HepG2 (cell line): Measurements from ENCODE around the gene ZNF821.

Source experiments
- EHMT2 ChIP-seq: fragments of 200-600 bp; sonication (generic); IDR thresholded peaks from 2 replicates; pipeline ENCODE4 v1.7.0; 2017; ENCODE audit warnings: antibody characterized with exemption, low read depth, low read length, borderline replicate concordance
- ZFX ChIP-seq: sonication (generic); formaldehyde crosslinking; IDR thresholded peaks from 2 replicates; pipeline ENCODE4 v1.4.0; 2020; ENCODE audit warnings: mild to moderate bottlenecking, low read depth, missing genetic modification reagents, moderate library complexity
- TF ChIP-seq, protein P1 (sequence below): sonication (generic); formaldehyde crosslinking; IDR thresholded peaks from 2 replicates; pipeline ENCODE4 v1.5.0; 2020; ENCODE audit warnings: mild to moderate bottlenecking, missing genetic modification reagents, moderate library complexity
- TF ChIP-seq, protein P2 (sequence below): sonication (generic); formaldehyde crosslinking; IDR thresholded peaks from 2 replicates; pipeline ENCODE4 v1.4.0; 2020; ENCODE audit warnings: missing genetic modification reagents

DNA sequence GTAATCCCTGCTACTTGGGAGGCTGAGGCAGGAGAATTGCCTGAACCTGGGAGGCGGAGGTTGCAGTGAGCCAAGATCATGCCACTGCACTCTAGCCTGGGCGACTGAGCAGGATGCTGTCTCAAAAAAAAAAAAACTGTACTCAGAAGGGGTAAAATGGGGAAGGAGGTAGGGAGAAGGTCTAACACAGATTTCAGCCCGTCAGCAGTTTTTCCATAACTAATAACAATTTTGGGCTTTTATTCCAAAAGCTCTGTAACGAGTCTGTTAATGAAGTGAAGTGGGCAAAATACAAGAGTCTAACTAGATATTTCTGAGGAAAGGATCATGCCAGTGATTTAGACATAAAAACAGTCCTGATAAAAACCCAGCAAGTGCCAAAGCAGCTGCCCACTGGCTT lies 10.8 kb downstream of the ZNF821 start:
- TF ChIP-seq, protein P1, sequence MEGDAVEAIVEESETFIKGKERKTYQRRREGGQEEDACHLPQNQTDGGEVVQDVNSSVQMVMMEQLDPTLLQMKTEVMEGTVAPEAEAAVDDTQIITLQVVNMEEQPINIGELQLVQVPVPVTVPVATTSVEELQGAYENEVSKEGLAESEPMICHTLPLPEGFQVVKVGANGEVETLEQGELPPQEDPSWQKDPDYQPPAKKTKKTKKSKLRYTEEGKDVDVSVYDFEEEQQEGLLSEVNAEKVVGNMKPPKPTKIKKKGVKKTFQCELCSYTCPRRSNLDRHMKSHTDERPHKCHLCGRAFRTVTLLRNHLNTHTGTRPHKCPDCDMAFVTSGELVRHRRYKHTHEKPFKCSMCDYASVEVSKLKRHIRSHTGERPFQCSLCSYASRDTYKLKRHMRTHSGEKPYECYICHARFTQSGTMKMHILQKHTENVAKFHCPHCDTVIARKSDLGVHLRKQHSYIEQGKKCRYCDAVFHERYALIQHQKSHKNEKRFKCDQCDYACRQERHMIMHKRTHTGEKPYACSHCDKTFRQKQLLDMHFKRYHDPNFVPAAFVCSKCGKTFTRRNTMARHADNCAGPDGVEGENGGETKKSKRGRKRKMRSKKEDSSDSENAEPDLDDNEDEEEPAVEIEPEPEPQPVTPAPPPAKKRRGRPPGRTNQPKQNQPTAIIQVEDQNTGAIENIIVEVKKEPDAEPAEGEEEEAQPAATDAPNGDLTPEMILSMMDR (CRISPR knock-in tag): no peak
- TF ChIP-seq ZFX (CRISPR knock-in tag) (no peak), EHMT2 (no peak)
- TF ChIP-seq, protein P2, sequence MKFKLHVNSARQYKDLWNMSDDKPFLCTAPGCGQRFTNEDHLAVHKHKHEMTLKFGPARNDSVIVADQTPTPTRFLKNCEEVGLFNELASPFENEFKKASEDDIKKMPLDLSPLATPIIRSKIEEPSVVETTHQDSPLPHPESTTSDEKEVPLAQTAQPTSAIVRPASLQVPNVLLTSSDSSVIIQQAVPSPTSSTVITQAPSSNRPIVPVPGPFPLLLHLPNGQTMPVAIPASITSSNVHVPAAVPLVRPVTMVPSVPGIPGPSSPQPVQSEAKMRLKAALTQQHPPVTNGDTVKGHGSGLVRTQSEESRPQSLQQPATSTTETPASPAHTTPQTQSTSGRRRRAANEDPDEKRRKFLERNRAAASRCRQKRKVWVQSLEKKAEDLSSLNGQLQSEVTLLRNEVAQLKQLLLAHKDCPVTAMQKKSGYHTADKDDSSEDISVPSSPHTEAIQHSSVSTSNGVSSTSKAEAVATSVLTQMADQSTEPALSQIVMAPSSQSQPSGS (CRISPR knock-in tag): no peak
